Mesothelial cell of epicardium (in vitro differentiated cells): ENCODE results near the gene STIM1. TPM values are rescaled to one million over a fixed set of nuclear protein-coding genes. Genes with fewer than 3 reads are reported as not detected.

Experiments
- DNase-seq, 2 experiments: peaks; one replicate each; pipeline ENCODE4 v3.0.0; 2021; ENCODE audit warnings: low spot score in 2 of 2; ENCODE audit not compliant: unreplicated experiment in 2 of 2
- H3K27ac Mint-ChIP-seq: 2 replicates; pipeline ENCODE4 v1.8.0; 2021; ENCODE audit warnings: mixed read lengths
- H3K27me3 Mint-ChIP-seq: 2 replicates; pipeline ENCODE4 v1.8.0; 2021; ENCODE audit warnings: low read depth, mixed read lengths
- H3K36me3 Mint-ChIP-seq: 2 replicates; pipeline ENCODE4 v1.8.0; 2021; ENCODE audit warnings: mixed read lengths
- H3K4me1 Mint-ChIP-seq: 2 replicates; pipeline ENCODE4 v1.8.0; 2021; ENCODE audit warnings: mixed read lengths
- H3K4me3 Mint-ChIP-seq: 2 replicates; pipeline ENCODE4 v1.8.0; 2021; ENCODE audit warnings: mild to moderate bottlenecking, moderate library complexity, mixed read lengths
- H3K9me3 Mint-ChIP-seq: 2 replicates; pipeline ENCODE4 v1.8.0; 2021; ENCODE audit warnings: mixed read lengths
- total RNA-seq: library from RNA; stranded (reverse); gene quantifications from 3 replicates; pipeline ENCODE4 v1.2.1, GENCODE V29; 2021
- TF ChIP-seq, protein P1 (sequence below): fragments of 200-600 bp; sonication (generic); IDR thresholded peaks from one replicate; pipeline ENCODE4 v1.5.0; 2021; ENCODE audit warnings: antibody characterized with exemption; ENCODE audit not compliant: unreplicated experiment

Gene STIM1
- total RNA-seq, 1 donor from 2014 or later, result 43.7 TPM

DNA sequence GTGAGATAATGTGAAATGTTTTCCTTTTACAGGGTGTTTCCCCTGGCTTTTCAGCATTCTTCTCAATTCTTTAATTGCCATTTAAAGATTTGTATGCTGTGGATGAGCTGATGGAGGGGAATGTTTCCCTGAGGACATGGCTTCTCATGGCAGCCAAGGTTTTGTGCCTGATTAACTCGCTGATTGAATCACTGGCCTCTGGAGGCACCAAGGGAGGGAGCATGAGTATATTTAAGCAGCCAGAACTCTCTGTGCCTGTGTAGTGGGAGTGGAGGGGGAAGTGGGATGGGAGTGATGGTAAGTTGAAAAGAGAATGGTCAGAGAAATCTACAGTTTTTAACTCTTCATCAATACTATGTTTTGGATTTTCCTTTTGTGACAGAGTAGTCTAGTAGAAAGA lies 88.7 kb downstream of the STIM1 start:
- DNase-seq, result no peak
- Mint-ChIP-seq H3K4me1 (peaks cover 16% of the 10 kb centered on the region), H3K9me3 (no peaks in the 10 kb centered on the region), H3K27ac (peak overlapping the region; percentile 58), H3K4me3 (no peak overlapping the region), H3K36me3 (no peaks in the 10 kb centered on the region), H3K27me3 (no peaks in the 10 kb centered on the region)
- TF ChIP-seq, protein P1, sequence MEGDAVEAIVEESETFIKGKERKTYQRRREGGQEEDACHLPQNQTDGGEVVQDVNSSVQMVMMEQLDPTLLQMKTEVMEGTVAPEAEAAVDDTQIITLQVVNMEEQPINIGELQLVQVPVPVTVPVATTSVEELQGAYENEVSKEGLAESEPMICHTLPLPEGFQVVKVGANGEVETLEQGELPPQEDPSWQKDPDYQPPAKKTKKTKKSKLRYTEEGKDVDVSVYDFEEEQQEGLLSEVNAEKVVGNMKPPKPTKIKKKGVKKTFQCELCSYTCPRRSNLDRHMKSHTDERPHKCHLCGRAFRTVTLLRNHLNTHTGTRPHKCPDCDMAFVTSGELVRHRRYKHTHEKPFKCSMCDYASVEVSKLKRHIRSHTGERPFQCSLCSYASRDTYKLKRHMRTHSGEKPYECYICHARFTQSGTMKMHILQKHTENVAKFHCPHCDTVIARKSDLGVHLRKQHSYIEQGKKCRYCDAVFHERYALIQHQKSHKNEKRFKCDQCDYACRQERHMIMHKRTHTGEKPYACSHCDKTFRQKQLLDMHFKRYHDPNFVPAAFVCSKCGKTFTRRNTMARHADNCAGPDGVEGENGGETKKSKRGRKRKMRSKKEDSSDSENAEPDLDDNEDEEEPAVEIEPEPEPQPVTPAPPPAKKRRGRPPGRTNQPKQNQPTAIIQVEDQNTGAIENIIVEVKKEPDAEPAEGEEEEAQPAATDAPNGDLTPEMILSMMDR, result no peak

DNA sequence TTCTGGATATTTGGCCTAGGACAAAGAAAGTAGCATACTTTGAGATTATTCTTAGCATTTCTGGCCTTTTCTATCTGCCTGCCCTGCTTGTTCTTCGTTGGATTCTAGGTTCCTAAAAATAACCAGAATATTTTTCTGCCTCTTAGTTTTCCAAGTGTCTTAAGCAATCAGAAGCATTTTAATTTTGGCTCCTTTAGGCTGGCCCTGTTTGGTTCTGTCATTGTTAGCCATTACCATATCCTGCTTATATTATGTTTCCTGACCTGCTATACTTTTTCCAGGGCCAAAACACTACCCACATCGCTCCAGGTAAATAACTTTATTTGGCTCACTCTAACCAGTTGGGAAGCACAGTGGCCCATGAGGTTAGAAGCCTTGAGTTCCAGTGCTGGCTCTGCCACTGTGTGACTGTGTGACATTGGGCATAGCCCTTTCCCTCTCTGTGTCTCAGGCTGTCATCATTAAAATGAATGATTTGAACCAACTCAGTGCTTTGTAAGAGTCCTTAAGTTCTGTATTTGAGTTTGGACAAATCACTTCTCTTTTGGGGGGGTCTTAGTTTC lies 91.1 kb downstream of the STIM1 start:
- no peak for DNase-seq
- no peaks in the 10 kb centered on the region for H3K9me3 Mint-ChIP-seq
- no peaks in the 10 kb centered on the region for H3K27me3 Mint-ChIP-seq
- no peak overlapping the region for H3K27ac Mint-ChIP-seq
- TF ChIP-seq, protein P1, result no peak
- H3K36me3 Mint-ChIP-seq, result no peaks in the 10 kb centered on the region
- peaks cover 22% of the 10 kb centered on the region for H3K4me1 Mint-ChIP-seq
- no peak overlapping the region for H3K4me3 Mint-ChIP-seq

DNA sequence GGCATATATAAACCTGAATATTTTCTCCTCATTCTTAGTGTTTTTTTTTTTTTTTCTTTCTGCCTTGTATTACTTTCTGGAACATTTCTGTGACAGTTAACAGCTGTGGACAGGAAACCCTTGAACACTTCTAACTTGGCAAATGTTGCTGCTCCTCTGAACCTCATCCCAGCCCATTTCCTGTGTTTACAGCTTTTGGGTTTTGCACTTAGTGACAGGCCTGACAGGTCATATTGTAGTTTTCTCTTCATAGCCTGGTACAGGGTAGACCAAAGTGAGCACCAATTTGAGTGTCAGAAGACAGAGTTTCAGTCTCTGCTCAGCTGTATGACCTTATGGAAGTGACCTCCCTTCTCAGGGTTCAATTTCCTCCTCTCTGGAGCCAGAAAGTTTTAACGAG lies 91.6 kb downstream of the STIM1 start:
- Mint-ChIP-seq H3K27ac (no peak overlapping the region), H3K4me1 (peaks cover 22% of the 10 kb centered on the region), H3K9me3 (no peaks in the 10 kb centered on the region), H3K27me3 (no peaks in the 10 kb centered on the region), H3K36me3 (no peaks in the 10 kb centered on the region), H3K4me3 (no peak overlapping the region)
- no peak for DNase-seq
- TF ChIP-seq, protein P1, result no peak

GRCh38 chr11:3949125-3949524 lies 93.7 kb downstream of the STIM1 start:
- Mint-ChIP-seq H3K27me3 (no peaks in the 10 kb centered on the region), H3K9me3 (no peaks in the 10 kb centered on the region), H3K36me3 (no peaks in the 10 kb centered on the region), H3K27ac (no peak overlapping the region), H3K4me1 (peaks cover 15% of the 10 kb centered on the region), H3K4me3 (no peak overlapping the region)
- TF ChIP-seq, protein P1, result no peak
- DNase-seq, result no peak

- H3K27me3 Mint-ChIP-seq, result no peaks in the 10 kb centered on the region
- H3K4me3 Mint-ChIP-seq, result no peak overlapping the region
- no peak for DNase-seq
- peaks cover 12% of the 10 kb centered on the region for H3K4me1 Mint-ChIP-seq
- peaks cover 11% of the 10 kb centered on the region for H3K9me3 Mint-ChIP-seq
- H3K36me3 Mint-ChIP-seq, result no peaks in the 10 kb centered on the region
- TF ChIP-seq, protein P1, result no peak
- H3K27ac Mint-ChIP-seq, result no peak overlapping the region
Observed at GRCh38 chr11:3950996-3951660, 95.7 kb downstream of the STIM1 start.
